SK-N-MC (cell line): ENCODE measurements around the gene KRT72.

Experiments
- EZH2 ChIP-seq: fragments of 200-600 bp; sonication (generic); IDR thresholded peaks from one replicate; pipeline ENCODE4 v1.6.1; 2017; ENCODE audit warnings: antibody characterized with exemption
- POLR2AphosphoS5 ChIP-seq: IDR thresholded peaks from 2 replicates; pipeline ENCODE4 v1.6.1; 2012; ENCODE audit warnings: mild to moderate bottlenecking, low read depth, low read length, borderline replicate concordance

- no peak for TF ChIP-seq POLR2AphosphoS5
- no peak for TF ChIP-seq EZH2
Measured at GRCh38 chr12:52631676-52632459, 30.6 kb upstream of the KRT72 start.
